HCT116 (cell line): ENCODE measurements around the gene S100Z. TPM values are rescaled to one million over a fixed set of nuclear protein-coding genes. Genes with fewer than 3 reads are reported as not detected.
"Not testable (repeated sequence)": the region's sequence is repeated elsewhere in the genome, so short reads cannot be mapped to it uniquely, and the experiment has no call there.

ENCODE experiments used
- ATAC-seq: fragments of 200-7000 bp; cut with Tn5 transposase; 2 replicates; pipeline ENCODE4 v1.9.1; 2020; ENCODE audit warnings: mild to moderate bottlenecking, moderate library complexity
- BruUV-seq: library from RNA; stranded (reverse); fragments of 400-500 nt; replicated peaks from 2 replicates; lab custom pipeline; 2021; lab: Mats Ljungman, UMichigan
- CTCF ChIA-PET: fragments of 300-600 bp; sonication (Branson Sonifier 250); formaldehyde crosslinking; loops from one replicate; lab custom pipeline; 2021; ENCODE audit warnings: antibody characterized with exemption; lab: Charles Lee
- POLR2A ChIA-PET: fragments of 300-600, 350-600 bp; sonication (Branson Sonifier 250); formaldehyde crosslinking; loops from one replicate; lab custom pipeline; 2021; ENCODE audit warnings: antibody characterized with exemption; lab: Charles Lee
- RAD21 ChIA-PET, 2 experiments: fragments of 300-600 bp; sonication (Branson Sonifier 250); formaldehyde crosslinking; loops; one replicate each; lab custom pipeline; 2023; ENCODE audit warnings: low total read pairs in 2 of 2; ENCODE audit not compliant: uncharacterized antibody in 2 of 2, unreplicated experiment in 2 of 2, low non-redundant PET in 1 of 2; lab: Charles Lee
- DNase-seq: peaks from one replicate; pipeline ENCODE4 v3.0.0-alpha.2; 2010; ENCODE audit warnings: low read depth, low spot score
- H2AFZ ChIP-seq: fragments of 200-600 bp; shearing (Covaris generic), sonication (generic); 2 replicates; pipeline ENCODE4 v1.6.1; 2017; ENCODE audit warnings: low read depth, mixed run types, mixed read lengths, antibody characterized with exemption, low read length; ENCODE audit not compliant: poor library complexity, severe bottlenecking
- H3K27ac ChIP-seq: 2 replicates; pipeline ENCODE4 v1.5.1; 2012; ENCODE audit warnings: low read depth, low read length
- H3K27me3 ChIP-seq: fragments of 200-600 bp; sonication (generic); 2 replicates; pipeline ENCODE4 v1.6.1; 2016; ENCODE audit warnings: mixed run types, low read length, mixed read lengths; ENCODE audit not compliant: insufficient read depth
- H3K36me3 ChIP-seq, 2 experiments: fragments of 200-500 bp in 1 of 2; fragments of 200-600 bp in 1 of 2; sonication (Bioruptor generic) in 1 of 2; sonication (generic) in 1 of 2; 2 replicates each; pipeline versions ENCODE4 v1.5.1 to v1.6.1; 2014 to 2016; ENCODE audit warnings: low read length in 2 of 2, inconsistent platforms in 1 of 2, mixed read lengths in 1 of 2, mixed run types in 1 of 2; ENCODE audit not compliant: insufficient read depth in 2 of 2, control insufficient read depth in 1 of 2
- H3K4me1 ChIP-seq, 2 experiments: fragments of 200-600 bp in 1 of 2; sonication (generic) in 1 of 2; 2 replicates each; pipeline versions ENCODE4 v1.5.1 to v1.6.1; 2012 to 2017; ENCODE audit warnings: low read length in 2 of 2, inconsistent platforms in 1 of 2, mild to moderate bottlenecking in 1 of 2, mixed read lengths in 1 of 2, mixed run types in 1 of 2, moderate library complexity in 1 of 2; ENCODE audit not compliant: insufficient read depth in 2 of 2, control insufficient read depth in 1 of 2
- H3K4me2 ChIP-seq: fragments of 200-600 bp; sonication (generic); 2 replicates; pipeline ENCODE4 v1.6.1; 2017; ENCODE audit warnings: mixed run types, low read length, mixed read lengths
- H3K4me3 ChIP-seq, 2 experiments: fragments of 200-600 bp in 1 of 2; sonication (generic) in 1 of 2; replicated peaks in 1 of 2; 2 replicates each; pipeline ENCODE4 v1.5.1; 2011 to 2016; ENCODE audit warnings: low read length in 2 of 2, control low read depth in 1 of 2, low read depth in 1 of 2, mild to moderate bottlenecking in 1 of 2, mixed read lengths in 1 of 2, mixed run types in 1 of 2
- H3K79me2 ChIP-seq: fragments of 200-600 bp; sonication (generic); 2 replicates; pipeline ENCODE4 v1.6.1; 2017; ENCODE audit warnings: mild to moderate bottlenecking, mixed run types, low read length, moderate library complexity, mixed read lengths; ENCODE audit not compliant: insufficient read depth
- H3K9ac ChIP-seq: fragments of 200-600 bp; sonication (generic); 2 replicates; pipeline ENCODE4 v1.6.1; 2016; ENCODE audit warnings: low read length, mixed read lengths
- H3K9me2 ChIP-seq: fragments of 200-600 bp; sonication (generic), shearing (Covaris generic); 2 replicates; pipeline ENCODE4 v1.6.1; 2017; ENCODE audit warnings: mixed run types, mild to moderate bottlenecking, moderate library complexity; ENCODE audit not compliant: insufficient read depth
- H3K9me3 ChIP-seq, 2 experiments: fragments of 200-500 bp in 1 of 2; fragments of 200-600 bp in 1 of 2; sonication (Bioruptor generic) in 1 of 2; sonication (generic) in 1 of 2; 2 replicates each; pipeline ENCODE4 v1.6.1; 2014 to 2017; ENCODE audit warnings: low read length in 2 of 2, mixed read lengths in 2 of 2, inconsistent platforms in 1 of 2, low read depth in 1 of 2, mild to moderate bottlenecking in 1 of 2, mixed run types in 1 of 2, moderate library complexity in 1 of 2; ENCODE audit not compliant: control insufficient read depth in 1 of 2, insufficient read depth in 1 of 2
- H4K20me1 ChIP-seq: fragments of 200-600 bp; sonication (generic), shearing (Covaris generic); 2 replicates; pipeline ENCODE4 v1.6.1; 2017; ENCODE audit warnings: mixed run types, mild to moderate bottlenecking, moderate library complexity; ENCODE audit not compliant: insufficient read depth
- CEBPB ChIP-seq: IDR thresholded peaks from 2 replicates; pipeline ENCODE4 v1.6.1; 2012; ENCODE audit warnings: low read depth
- ELF1 ChIP-seq: IDR thresholded peaks from 2 replicates; pipeline ENCODE4 v1.6.1; 2012; ENCODE audit warnings: low read depth, borderline replicate concordance
- POLR2A ChIP-seq: IDR thresholded peaks from 2 replicates; pipeline ENCODE4 v1.7.0; 2011; ENCODE audit warnings: borderline replicate concordance; ENCODE audit not compliant: insufficient read depth, insufficient read length; ENCODE audit errors: extremely low read depth
- POLR2AphosphoS5 ChIP-seq: IDR thresholded peaks from 2 replicates; pipeline ENCODE4 v1.6.1; 2011; ENCODE audit warnings: mild to moderate bottlenecking, low read depth, low read length, moderate library complexity
- intact Hi-C: fragments of 100-400 bp; cut with micrococcal nuclease; formaldehyde crosslinking; loops from 2 replicates; pipeline ENCODE4 v1.10.0; 2022
- total RNA-seq: library from RNA; stranded (reverse); gene quantifications from one replicate; pipeline ENCODE4 v1.2.1, GENCODE V29; 2021; ENCODE audit not compliant: unreplicated experiment
- TF ChIP-seq, protein P1 (sequence below): IDR thresholded peaks from 2 replicates; pipeline ENCODE4 v1.6.1; 2011; ENCODE audit warnings: mild to moderate bottlenecking, low read length, moderate library complexity; ENCODE audit not compliant: insufficient replicate concordance; ENCODE audit errors: extremely low read depth

The S100Z gene
- total RNA-seq, 1 experiment from 2014 or later = not detected

DNA sequence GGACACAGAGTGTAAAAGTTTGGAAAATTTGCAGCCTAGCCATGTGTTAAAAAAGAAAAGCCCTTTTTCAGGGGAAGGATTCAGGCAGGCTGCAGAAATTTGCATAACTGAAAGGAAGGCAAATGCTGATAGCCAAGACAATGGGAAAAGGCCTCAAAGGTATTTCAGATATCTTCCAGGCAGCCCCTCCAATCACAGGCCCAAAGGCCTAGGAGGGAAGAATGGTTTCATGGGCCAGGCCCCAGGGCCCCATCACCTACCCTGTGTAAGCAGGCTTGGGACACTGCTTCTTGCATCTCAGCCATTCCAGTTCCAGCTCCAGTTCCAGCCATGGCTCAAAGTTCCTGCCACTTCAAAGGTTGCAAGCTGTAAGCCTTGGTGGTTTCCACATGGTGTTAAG, 4.8 kb downstream of the S100Z start:
- H3K9me2 ChIP-seq = no peaks in the 10 kb centered on the region
- CTCF ChIA-PET = no interaction called here
- H3K4me3 ChIP-seq = no peak overlapping the region
- H3K4me1 ChIP-seq = peaks cover 4 to 17% of the 10 kb centered on the region in 2 experiments; a peak in 3 of 4 replicates
- H3K79me2 ChIP-seq = no peaks in the 10 kb centered on the region
- RAD21 ChIA-PET = no interaction called here
- H3K9me3 ChIP-seq = no peaks in the 10 kb centered on the region
- no peak for TF ChIP-seq ELF1
- TF ChIP-seq POLR2A = no peak
- no peak for TF ChIP-seq POLR2AphosphoS5
- TF ChIP-seq, protein P1, sequence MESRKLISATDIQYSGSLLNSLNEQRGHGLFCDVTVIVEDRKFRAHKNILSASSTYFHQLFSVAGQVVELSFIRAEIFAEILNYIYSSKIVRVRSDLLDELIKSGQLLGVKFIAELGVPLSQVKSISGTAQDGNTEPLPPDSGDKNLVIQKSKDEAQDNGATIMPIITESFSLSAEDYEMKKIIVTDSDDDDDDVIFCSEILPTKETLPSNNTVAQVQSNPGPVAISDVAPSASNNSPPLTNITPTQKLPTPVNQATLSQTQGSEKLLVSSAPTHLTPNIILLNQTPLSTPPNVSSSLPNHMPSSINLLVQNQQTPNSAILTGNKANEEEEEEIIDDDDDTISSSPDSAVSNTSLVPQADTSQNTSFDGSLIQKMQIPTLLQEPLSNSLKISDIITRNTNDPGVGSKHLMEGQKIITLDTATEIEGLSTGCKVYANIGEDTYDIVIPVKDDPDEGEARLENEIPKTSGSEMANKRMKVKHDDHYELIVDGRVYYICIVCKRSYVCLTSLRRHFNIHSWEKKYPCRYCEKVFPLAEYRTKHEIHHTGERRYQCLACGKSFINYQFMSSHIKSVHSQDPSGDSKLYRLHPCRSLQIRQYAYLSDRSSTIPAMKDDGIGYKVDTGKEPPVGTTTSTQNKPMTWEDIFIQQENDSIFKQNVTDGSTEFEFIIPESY = no peak
- no peak for TF ChIP-seq CEBPB
- H3K9ac ChIP-seq = no peak overlapping the region
- DNase-seq (no peak), ATAC-seq (no peak)
- H3K27ac ChIP-seq = no peak overlapping the region
- H3K4me2 ChIP-seq = no peak overlapping the region
- no peaks in the 10 kb centered on the region for H4K20me1 ChIP-seq
- no TSS peak for BruUV-seq
- H3K36me3 ChIP-seq = no peaks in the 10 kb centered on the region
- intact Hi-C loops = no loop called here
- POLR2A ChIA-PET = no interaction called here
- H2AFZ ChIP-seq = no peak overlapping the region
- H3K27me3 ChIP-seq = no peaks in the 10 kb centered on the region

DNA sequence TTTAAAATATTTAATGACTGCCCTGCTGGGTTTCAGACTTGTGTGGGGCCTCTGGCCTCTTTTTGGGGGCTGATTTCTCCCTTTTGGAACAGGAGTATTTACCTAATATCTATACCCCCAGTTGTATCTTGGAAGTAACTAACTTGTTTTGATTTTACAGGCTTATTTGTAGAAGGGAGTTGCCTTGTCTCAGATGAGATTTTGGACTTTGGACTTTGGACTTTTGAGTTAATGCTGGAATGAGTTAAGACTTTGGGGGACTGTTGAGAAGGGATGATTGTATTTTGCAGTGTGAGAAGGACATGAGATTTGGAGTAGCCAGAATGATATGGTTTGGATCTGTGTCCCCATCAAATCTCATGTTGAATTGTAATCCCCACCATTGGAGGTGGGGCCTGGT, 5.7 kb downstream of the S100Z start:
- intact Hi-C loops, H3K9me2 ChIP-seq, H3K9me3 ChIP-seq, H4K20me1 ChIP-seq, ATAC-seq, H2AFZ ChIP-seq, H3K4me2 ChIP-seq, H3K27me3 ChIP-seq, H3K27ac ChIP-seq, DNase-seq, POLR2A ChIA-PET, H3K36me3 ChIP-seq, RAD21 ChIA-PET, BruUV-seq, CTCF ChIA-PET, H3K9ac ChIP-seq, H3K4me3 ChIP-seq, H3K79me2 ChIP-seq: not testable (repeated sequence)
- peaks cover 4 to 11% of the 10 kb centered on the region in 2 experiments; a peak in 3 of 4 replicates for H3K4me1 ChIP-seq
